CD14-positive monocyte (primary cell): ENCODE data around the gene CNTN4. TPM values are rescaled to one million over a fixed set of nuclear protein-coding genes. Genes with fewer than 3 reads are reported as not detected.

ENCODE experiments used
- DNase-seq, 3 donors: peaks; one replicate each; pipeline ENCODE4 v3.0.0-alpha.2; 2011 to 2022
- H2AFZ ChIP-seq: 2 replicates; pipeline ENCODE4 v1.6.0; 2012; ENCODE audit warnings: mild to moderate bottlenecking, low read depth, low read length, inconsistent platforms; ENCODE audit not compliant: insufficient read depth, poor library complexity, severe bottlenecking
- H3K27ac ChIP-seq, 2 donors: 1 replicate in 1 of 2; 2 replicates in 1 of 2; pipeline ENCODE4 v1.5.1; 2012 to 2013; ENCODE audit warnings: low read length in 2 of 2, control low read depth in 1 of 2, inconsistent platforms in 1 of 2, low read depth in 1 of 2, mild to moderate bottlenecking in 1 of 2
- H3K27me3 ChIP-seq, 2 donors: one replicate each; pipeline versions ENCODE4 v1.6.0 to v1.6.1; 2011 to 2013; ENCODE audit warnings: low read length in 2 of 2; ENCODE audit not compliant: control insufficient read depth in 2 of 2, insufficient read depth in 2 of 2
- H3K36me3 ChIP-seq, 2 donors: replicated peaks in 1 of 2; 1 replicate in 1 of 2; 2 replicates in 1 of 2; pipeline versions ENCODE4 v1.5.1 to v1.6.1; 2012 to 2013; ENCODE audit warnings: low read length in 2 of 2, control low read depth in 1 of 2, inconsistent platforms in 1 of 2, mild to moderate bottlenecking in 1 of 2; ENCODE audit not compliant: insufficient read depth in 2 of 2, control insufficient read depth in 1 of 2
- H3K4me1 ChIP-seq, 2 donors: 1 replicate in 1 of 2; 2 replicates in 1 of 2; pipeline versions ENCODE4 v1.5.1 to v1.6.1; 2012 to 2013; ENCODE audit warnings: low read length in 2 of 2, control low read depth in 1 of 2, inconsistent platforms in 1 of 2, mild to moderate bottlenecking in 1 of 2, moderate library complexity in 1 of 2; ENCODE audit not compliant: insufficient read depth in 2 of 2, control insufficient read depth in 1 of 2
- H3K4me2 ChIP-seq: replicated peaks from 2 replicates; pipeline ENCODE3; 2012; ENCODE audit warnings: low read length, moderate library complexity, mild to moderate bottlenecking; ENCODE audit not compliant: poor library complexity, severe bottlenecking; ENCODE audit errors: extremely low read depth
- H3K4me3 ChIP-seq, 3 experiments: fragments of 200-600 bp in 1 of 3; sonication (generic) in 1 of 3; replicated peaks in 1 of 3; 1 replicate in 2 of 3; 2 replicates in 1 of 3; pipeline ENCODE4 v1.5.1; 2011 to 2013; ENCODE audit warnings: low read length in 3 of 3, mild to moderate bottlenecking in 3 of 3, control low read depth in 2 of 3, low read depth in 2 of 3, inconsistent platforms in 1 of 3, moderate library complexity in 1 of 3
- H3K79me2 ChIP-seq: 2 replicates; pipeline ENCODE4 v1.6.0; 2012; ENCODE audit warnings: mild to moderate bottlenecking, control low read depth, inconsistent platforms, low read length, moderate library complexity; ENCODE audit not compliant: insufficient read depth
- H3K9ac ChIP-seq: 2 replicates; pipeline ENCODE4 v1.6.0; 2017; ENCODE audit warnings: low read length, mild to moderate bottlenecking; ENCODE audit not compliant: insufficient read depth, poor library complexity, severe bottlenecking
- H3K9me3 ChIP-seq, 2 donors: replicated peaks in 1 of 2; 1 replicate in 1 of 2; 2 replicates in 1 of 2; pipeline versions ENCODE4 v1.5.1 to v1.6.1; 2012 to 2013; ENCODE audit warnings: low read length in 2 of 2, control low read depth in 1 of 2; ENCODE audit not compliant: control insufficient read depth in 1 of 2, insufficient read depth in 1 of 2
- H4K20me1 ChIP-seq: 2 replicates; pipeline ENCODE4 v1.6.0; 2012; ENCODE audit warnings: mild to moderate bottlenecking, low read length, control low read depth, moderate library complexity; ENCODE audit not compliant: insufficient read depth
- H3K27ac Mint-ChIP-seq, 7 donors: one replicate each; pipeline ENCODE4 v1.8.0; 2020; ENCODE audit warnings: mild to moderate bottlenecking in 7 of 7, mixed read lengths in 7 of 7, moderate library complexity in 6 of 7, inconsistent platforms in 2 of 7
- H3K27me3 Mint-ChIP-seq, 3 donors: one replicate each; pipeline ENCODE4 v1.8.0; 2021 to 2022; ENCODE audit warnings: low read depth in 3 of 3, mild to moderate bottlenecking in 3 of 3, mixed read lengths in 3 of 3, moderate library complexity in 3 of 3, inconsistent platforms in 1 of 3
- H3K36me3 Mint-ChIP-seq, 2 donors: one replicate each; pipeline ENCODE4 v1.8.0; 2020; ENCODE audit warnings: mixed read lengths in 2 of 2, inconsistent platforms in 1 of 2, mild to moderate bottlenecking in 1 of 2
- H3K4me1 Mint-ChIP-seq: one replicate; pipeline ENCODE4 v1.8.0; 2020; ENCODE audit warnings: mild to moderate bottlenecking, mixed read lengths
- H3K4me3 Mint-ChIP-seq, 2 donors: one replicate each; pipeline ENCODE4 v1.8.0; 2020; ENCODE audit warnings: mild to moderate bottlenecking in 2 of 2, mixed read lengths in 2 of 2, moderate library complexity in 1 of 2
- H3K9me3 Mint-ChIP-seq, 7 donors: one replicate each; pipeline ENCODE4 v1.8.0; 2020 to 2022; ENCODE audit warnings: mixed read lengths in 7 of 7, mild to moderate bottlenecking in 6 of 7, moderate library complexity in 6 of 7, inconsistent platforms in 2 of 7
- WGBS: methylation state at CpG from one replicate; pipeline ENCODE4 v1.1.5; 2013; ENCODE audit warnings: missing lambda C conversion rate; ENCODE audit not compliant: insufficient coverage; 5-methylcytosine and 5-hydroxymethylcytosine counted together
- intact Hi-C, 2 donors: fragments of 100-400 bp; cut with micrococcal nuclease; formaldehyde crosslinking; loops; one replicate each; pipeline versions ENCODE4 v1.15.0 to v1.15.1; 2023
- polyA plus RNA-seq, 3 donors: library from polyadenylated mRNA; depleted of rRNA in 1 of 3; unstranded in 2 of 3; stranded (reverse) in 1 of 3; fragments of 300-500 nt in 2 of 3; fragments of >200 nt in 1 of 3; fragmentation: Illumina TruSeq in 2 of 3; gene quantifications; 1 replicate in 2 of 3; 2 replicates in 1 of 3; pipeline ENCODE4 v1.2.3, GENCODE V29; 2012 to 2021
- TF ChIP-seq, protein P1 (sequence below): fragments of 200-600 bp; IDR thresholded peaks from one replicate; pipeline ENCODE4 v1.8.0; 2022; ENCODE audit warnings: antibody characterized with exemption, mild to moderate bottlenecking

The CNTN4 gene
- polyA plus RNA-seq, 3 donors = not detected

DNA sequence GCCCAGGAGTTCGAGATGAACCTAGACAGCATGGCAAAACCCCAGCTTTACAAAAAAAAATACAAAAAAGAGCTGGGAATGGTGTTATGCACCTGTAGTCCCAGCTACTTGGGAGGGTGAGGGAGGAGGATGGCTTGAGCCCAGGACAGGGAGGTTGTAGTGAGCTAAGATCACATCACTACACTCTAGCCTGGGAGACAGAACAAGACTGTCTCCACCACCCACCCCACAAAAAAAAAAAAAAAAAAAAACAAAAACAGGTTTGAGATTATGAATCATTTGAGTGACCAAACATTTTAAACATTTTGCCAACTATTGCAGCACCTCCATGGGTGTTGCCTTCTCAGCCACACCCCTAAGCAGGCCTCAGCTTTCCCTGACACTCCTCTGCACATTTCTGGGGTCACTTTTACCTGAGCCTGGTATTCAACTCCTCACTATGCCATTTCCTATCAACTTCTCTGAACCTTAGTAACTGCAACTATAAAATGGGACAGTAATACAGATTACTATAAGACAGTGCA, 969.8 kb downstream of the CNTN4 start:
- Histone ChIP-seq H3K27me3 (no peaks in the 10 kb centered on the region), H3K4me3 (no peak overlapping the region), H3K27ac (no peak overlapping the region), H3K9ac (no peak overlapping the region), H3K4me1 (no peaks in the 10 kb centered on the region), H2AFZ (no peak overlapping the region), H3K4me2 (no peak overlapping the region), H3K9me3 (peaks cover 0 to 4% of the 10 kb centered on the region in 2 donors), H4K20me1 (no peaks in the 10 kb centered on the region), H3K79me2 (no peaks in the 10 kb centered on the region), H3K36me3 (no peaks in the 10 kb centered on the region)
- Mint-ChIP-seq H3K27me3 (peaks cover 0 to 2% (median 2%) of the 10 kb centered on the region in 3 donors), H3K4me1 (no peaks in the 10 kb centered on the region), H3K4me3 (no peak overlapping the region), H3K27ac (no peak overlapping the region), H3K36me3 (no peaks in the 10 kb centered on the region), H3K9me3 (peaks cover 3 to 17% (median 9%) of the 10 kb centered on the region in 7 donors)
- TF ChIP-seq, protein P1, sequence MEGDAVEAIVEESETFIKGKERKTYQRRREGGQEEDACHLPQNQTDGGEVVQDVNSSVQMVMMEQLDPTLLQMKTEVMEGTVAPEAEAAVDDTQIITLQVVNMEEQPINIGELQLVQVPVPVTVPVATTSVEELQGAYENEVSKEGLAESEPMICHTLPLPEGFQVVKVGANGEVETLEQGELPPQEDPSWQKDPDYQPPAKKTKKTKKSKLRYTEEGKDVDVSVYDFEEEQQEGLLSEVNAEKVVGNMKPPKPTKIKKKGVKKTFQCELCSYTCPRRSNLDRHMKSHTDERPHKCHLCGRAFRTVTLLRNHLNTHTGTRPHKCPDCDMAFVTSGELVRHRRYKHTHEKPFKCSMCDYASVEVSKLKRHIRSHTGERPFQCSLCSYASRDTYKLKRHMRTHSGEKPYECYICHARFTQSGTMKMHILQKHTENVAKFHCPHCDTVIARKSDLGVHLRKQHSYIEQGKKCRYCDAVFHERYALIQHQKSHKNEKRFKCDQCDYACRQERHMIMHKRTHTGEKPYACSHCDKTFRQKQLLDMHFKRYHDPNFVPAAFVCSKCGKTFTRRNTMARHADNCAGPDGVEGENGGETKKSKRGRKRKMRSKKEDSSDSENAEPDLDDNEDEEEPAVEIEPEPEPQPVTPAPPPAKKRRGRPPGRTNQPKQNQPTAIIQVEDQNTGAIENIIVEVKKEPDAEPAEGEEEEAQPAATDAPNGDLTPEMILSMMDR = no peak
- intact Hi-C loops = no loop called here
- no CpG with 5 or more reads among the region's 1 CpG for WGBS
- DNase-seq = no peak

DNA sequence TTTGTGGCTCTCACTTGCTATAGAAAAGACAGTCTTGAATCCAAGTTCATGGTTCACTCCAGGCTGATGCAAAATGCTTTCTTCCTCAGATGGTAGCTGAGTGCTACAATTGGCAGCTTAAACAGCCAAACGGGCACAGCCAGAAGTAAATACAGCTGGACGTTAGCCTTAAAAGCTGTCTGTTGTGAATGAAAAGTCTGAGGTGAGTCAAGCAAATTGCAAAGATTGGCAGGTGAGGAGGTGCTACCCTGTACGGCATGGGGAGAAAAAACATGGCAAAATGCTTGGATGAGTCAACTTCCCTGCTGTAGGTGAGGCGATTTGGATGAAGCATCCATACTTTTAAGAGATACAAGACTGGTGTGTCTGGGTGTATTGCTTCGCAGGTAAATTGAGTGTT, 971.1 kb downstream of the CNTN4 start:
- Histone ChIP-seq H3K27me3 (no peaks in the 10 kb centered on the region), H4K20me1 (no peaks in the 10 kb centered on the region)
- intact Hi-C loops = no loop called here

More for the DNA sequence above, 971.1 kb downstream of the CNTN4 start:
- WGBS = 92% methylated on average over 4 of the region's 5 CpGs
- Mint-ChIP-seq H3K4me1 (no peaks in the 10 kb centered on the region), H3K4me3 (no peak overlapping the region), H3K36me3 (no peaks in the 10 kb centered on the region), H3K27ac (no peak overlapping the region), H3K9me3 (peaks cover 3 to 17% (median 9%) of the 10 kb centered on the region in 7 donors), H3K27me3 (peaks cover 0 to 2% (median 0%) of the 10 kb centered on the region in 3 donors)
- Histone ChIP-seq H2AFZ (no peak overlapping the region), H3K36me3 (no peaks in the 10 kb centered on the region), H3K27ac (no peak overlapping the region), H3K4me1 (no peaks in the 10 kb centered on the region), H3K4me2 (no peak overlapping the region), H3K4me3 (no peak overlapping the region), H3K9ac (no peak overlapping the region), H3K79me2 (no peaks in the 10 kb centered on the region), H3K9me3 (no peaks in the 10 kb centered on the region)
- TF ChIP-seq, protein P1 = no peak
- no peak for DNase-seq
